ENCODE data around the gene AEN. TPM values are rescaled to one million over a fixed set of nuclear protein-coding genes. Genes with fewer than 3 reads are reported as not detected.

The AEN gene
- total and polyA plus RNA-seq, 2 of the 8 experiments (the other 6 are each of a cell fraction or from before 2014, with no cell fraction given), result 112 to 122 TPM

DNA sequence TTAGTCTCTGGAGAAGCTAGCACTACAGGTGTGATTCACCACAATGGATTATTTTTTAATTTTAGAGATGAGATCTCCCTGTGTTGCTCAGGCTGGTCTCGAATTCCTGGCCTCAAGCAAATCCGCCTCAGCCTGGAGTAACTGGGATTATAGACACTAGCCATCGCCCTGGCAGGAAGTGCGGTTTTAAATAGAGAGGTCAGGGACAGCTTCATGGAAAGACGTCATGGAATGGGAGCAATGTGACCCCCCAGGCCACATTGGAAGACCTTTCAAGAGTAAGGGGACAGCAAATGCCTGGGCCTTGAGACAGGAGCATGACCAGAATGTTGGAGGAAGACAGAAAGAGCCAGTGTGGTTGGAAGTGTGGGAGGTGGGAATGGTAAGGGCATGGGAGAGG is 15.5 kb downstream of the AEN start:
- WGBS, 2 experiments (ENCODE audit: extremely low coverage in 1 of 2, insufficient coverage in 1 of 2, insufficient read length in 1 of 2, insufficient replicate concordance in 2 of 2, low coverage in 1 of 2, low lambda C conversion rate in 2 of 2, missing lambda C conversion rate in 1 of 2), result 83% methylated on average over 5 of the region's 5 CpGs; no CpG with 5 or more reads in 1 of the 2 experiments
- H3K4ac ChIP-seq (replicated peaks; ENCODE audit: insufficient read length, low read depth, low read length), result no peak overlapping the region
- no peak overlapping the region for H3K4me3 ChIP-seq (ENCODE audit: extremely low read depth in 1 of 4, insufficient read depth in 2 of 4, low read depth in 3 of 4, low read length in 4 of 4)
- no peak overlapping the region for H3K23ac ChIP-seq (ENCODE audit: insufficient read length)
- H3K36me3 ChIP-seq (ENCODE audit: control insufficient read depth in 2 of 4, insufficient read depth in 4 of 4, low read length in 3 of 4), result peaks cover 4 to 27% (median 7%) of the 10 kb centered on the region in 4 experiments
- ChIA-PET POLR2A (ENCODE audit: partially characterized antibody) (interaction anchor here (0.8 to 5.9 kb wide), 5 partner anchors 11 to 367 kb away, joined by 3 to 52 read pairs (median 4); partner anchors contain the start of gene AEN), CTCF (ENCODE audit: partially characterized antibody) (interaction anchor here (0.6 to 2.2 kb wide), 5 partner anchors 11 to 214 kb away, joined by 3 to 8 read pairs (median 4); no protein-coding TSS in a partner anchor)
- no peak overlapping the region; a peak in 1 of 4 replicates for H3K4me2 ChIP-seq (ENCODE audit: insufficient read depth in 1 of 2, low read depth in 2 of 2, low read length in 2 of 2)
- H3K9me3 ChIP-seq (ENCODE audit: insufficient read depth in 2 of 2, low read depth in 1 of 2, low read length in 1 of 2), result no peaks in the 10 kb centered on the region
- peaks cover 5% of the 10 kb centered on the region; the same call in 1 of the 2 replicates for H3K79me1 ChIP-seq (ENCODE audit: low read depth, low read length)
- H2BK20ac ChIP-seq (ENCODE audit: low read length), result no peak overlapping the region
- H3K4me1 ChIP-seq (replicated peaks in 1 of 4; ENCODE audit: control insufficient read depth in 3 of 4, insufficient read depth in 4 of 4, low read length in 3 of 4), result peaks cover 5 to 19% (median 16%) of the 10 kb centered on the region in 4 experiments
- H2BK120ac ChIP-seq (replicated peaks; ENCODE audit: low read depth, low read length), result no peak overlapping the region
- H3K79me2 ChIP-seq (ENCODE audit: control insufficient read depth in 1 of 2, insufficient read depth in 2 of 2, low read length in 2 of 2), result no peaks in the 10 kb centered on the region
- no peak overlapping the region for H3K56ac ChIP-seq (replicated peaks; ENCODE audit: insufficient read length, low read depth, low read length)
- no peak overlapping the region for H2BK15ac ChIP-seq (ENCODE audit: low read length)
- DNase-seq (ENCODE audit: low read depth in 1 of 2, low spot score in 2 of 2), result no peak
- no peak overlapping the region for H4K5ac ChIP-seq (ENCODE audit: insufficient read length, low read depth, low read length)
- H3K9ac ChIP-seq (replicated peaks in 1 of 4; ENCODE audit: extremely low read depth in 1 of 4, low read depth in 3 of 4, low read length in 3 of 4), result no peak overlapping the region
- H3K14ac ChIP-seq (ENCODE audit: insufficient read length), result no peak overlapping the region
- no peak overlapping the region for H2BK12ac ChIP-seq (ENCODE audit: low read depth, low read length)
- no peak overlapping the region for H2AFZ ChIP-seq (ENCODE audit: low read length)
- H3K27me3 ChIP-seq (replicated peaks in 1 of 4; ENCODE audit: control insufficient read depth in 3 of 4, extremely low read depth in 1 of 4, insufficient read depth in 3 of 4, low read length in 3 of 4), result no peaks in the 10 kb centered on the region
- no peak overlapping the region for H3K18ac ChIP-seq (ENCODE audit: extremely low read depth, low read length)
- no peak overlapping the region for H3K27ac ChIP-seq (ENCODE audit: low read depth, low read length)
- H4K8ac ChIP-seq (ENCODE audit: extremely low read depth, insufficient read depth, low read length), result no peak overlapping the region
- TF ChIP-seq PHF8 (conservative IDR thresholded peaks at IDR 0.05; ENCODE audit: low read depth, low read length) (no peak), POLR2AphosphoS5 (IDR thresholded peaks at IDR 0.05; ENCODE audit: low read depth, low read length) (0 out of 2 replicates have a peak, but pooled peaks have one; percentile 43)
- H4K20me1 ChIP-seq (replicated peaks in 1 of 2; ENCODE audit: control insufficient read depth in 1 of 2, insufficient read depth in 2 of 2, low read length in 2 of 2), result peaks cover 10% of the 10 kb centered on the region in 2 experiments
- H4K91ac ChIP-seq (replicated peaks; ENCODE audit: insufficient read length, low read length), result no peak overlapping the region
- no peak for FAIRE-seq
- no peak overlapping the region for H2BK5ac ChIP-seq (ENCODE audit: low read depth, low read length)
- no peaks in the 10 kb centered on the region for H3K23me2 ChIP-seq (ENCODE audit: low read depth, low read length)
- H2AK5ac ChIP-seq (ENCODE audit: low read depth, low read length), result no peak overlapping the region
